Measurements from ENCODE around the gene LRRC26. TPM values are rescaled to one million over a fixed set of nuclear protein-coding genes. Genes with fewer than 3 reads are reported as not detected.

Gene LRRC26
- polyA plus RNA-seq, 1 donor (not counting 4 experiments of a cell fraction or from before 2014, with no cell fraction given), result not detected

DNA sequence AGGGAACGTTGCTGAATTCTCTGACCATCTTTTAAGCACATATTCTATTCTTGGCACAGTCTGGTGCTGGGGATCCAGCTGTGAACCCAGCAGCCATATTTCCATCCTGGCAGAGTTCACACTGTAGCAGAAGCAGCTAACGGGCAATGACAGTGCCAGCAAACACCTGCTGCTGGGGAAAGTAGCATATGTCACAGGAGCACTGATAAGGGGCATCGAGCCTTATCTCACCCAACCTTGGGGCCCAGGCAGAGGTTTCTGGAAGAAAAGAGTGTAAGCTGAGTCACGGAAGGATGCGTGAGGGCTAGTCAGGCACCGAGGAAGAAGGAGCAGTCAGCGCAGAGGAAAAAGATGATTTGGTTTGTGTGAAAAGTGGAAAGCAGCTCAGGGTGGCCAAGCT, 36.8 kb upstream of the LRRC26 start:
- no peaks in the 10 kb centered on the region for H3K9me3 ChIP-seq (ENCODE audit: control insufficient read depth, low read depth, low read length)
- H3K9me1 ChIP-seq (ENCODE audit: control insufficient read depth, extremely low read depth, insufficient read depth, low read length), result no peaks in the 10 kb centered on the region
- no peak for TF ChIP-seq EZH2 (IDR thresholded peaks at IDR 0.05; ENCODE audit: low read length)
- TF ChIP-seq, protein P1, sequence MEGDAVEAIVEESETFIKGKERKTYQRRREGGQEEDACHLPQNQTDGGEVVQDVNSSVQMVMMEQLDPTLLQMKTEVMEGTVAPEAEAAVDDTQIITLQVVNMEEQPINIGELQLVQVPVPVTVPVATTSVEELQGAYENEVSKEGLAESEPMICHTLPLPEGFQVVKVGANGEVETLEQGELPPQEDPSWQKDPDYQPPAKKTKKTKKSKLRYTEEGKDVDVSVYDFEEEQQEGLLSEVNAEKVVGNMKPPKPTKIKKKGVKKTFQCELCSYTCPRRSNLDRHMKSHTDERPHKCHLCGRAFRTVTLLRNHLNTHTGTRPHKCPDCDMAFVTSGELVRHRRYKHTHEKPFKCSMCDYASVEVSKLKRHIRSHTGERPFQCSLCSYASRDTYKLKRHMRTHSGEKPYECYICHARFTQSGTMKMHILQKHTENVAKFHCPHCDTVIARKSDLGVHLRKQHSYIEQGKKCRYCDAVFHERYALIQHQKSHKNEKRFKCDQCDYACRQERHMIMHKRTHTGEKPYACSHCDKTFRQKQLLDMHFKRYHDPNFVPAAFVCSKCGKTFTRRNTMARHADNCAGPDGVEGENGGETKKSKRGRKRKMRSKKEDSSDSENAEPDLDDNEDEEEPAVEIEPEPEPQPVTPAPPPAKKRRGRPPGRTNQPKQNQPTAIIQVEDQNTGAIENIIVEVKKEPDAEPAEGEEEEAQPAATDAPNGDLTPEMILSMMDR (optimal IDR thresholded peaks at IDR 0.05 in 1 of 3, IDR thresholded peaks at IDR 0.05 in 1 of 3, conservative IDR thresholded peaks at IDR 0.05 in 1 of 3; ENCODE audit: extremely low read depth in 1 of 3, insufficient read depth in 2 of 3, low read length in 3 of 3), result no peak
- H3K4me2 ChIP-seq (ENCODE audit: control insufficient read depth, extremely low read depth, insufficient read depth, low read depth, low read length), result peak overlapping the region; percentile 100
- dilution Hi-C loops (cut with MboI; ENCODE audit: extremely low pct_ligation_motif_present, low sequenced_read_pairs), result no loop called here
- H4K20me1 ChIP-seq (ENCODE audit: control insufficient read depth, extremely low read depth, insufficient read depth, low read length), result no peaks in the 10 kb centered on the region
- peak overlapping the region; percentile 93 for H3K9ac ChIP-seq (ENCODE audit: control insufficient read depth, extremely low read depth, insufficient read depth, low read length)
- H3K4me1 ChIP-seq (ENCODE audit: control insufficient read depth, extremely low read depth, insufficient read depth, low read length), result peaks cover 24% of the 10 kb centered on the region
- H3K27me3 ChIP-seq (ENCODE audit: control insufficient read depth, extremely low read depth, insufficient read depth, low read length), result no peaks in the 10 kb centered on the region
- H2AFZ ChIP-seq (ENCODE audit: control insufficient read depth, low read length), result no peak overlapping the region
- H3K36me3 ChIP-seq (ENCODE audit: control insufficient read depth in 2 of 2, extremely low read depth in 1 of 2, insufficient read depth in 2 of 2, low read length in 2 of 2), result peaks cover 5 to 11% of the 10 kb centered on the region in 2 experiments
- DNase-seq (ENCODE audit: low read depth, low spot score) (no peak), FAIRE-seq (no peak)
- peaks cover 51% of the 10 kb centered on the region for H3K79me2 ChIP-seq (ENCODE audit: control insufficient read depth, insufficient read depth, low read length)
- peak overlapping the region; percentile 83 for H3K27ac ChIP-seq (ENCODE audit: control insufficient read depth, insufficient read depth, low read length)
- peak overlapping the region; percentile 93 to 97 (median 96) for H3K4me3 ChIP-seq (ENCODE audit: control insufficient read depth in 2 of 3, extremely low read depth in 1 of 3, insufficient read depth in 2 of 3, low read depth in 1 of 3, low read length in 3 of 3)

DNA sequence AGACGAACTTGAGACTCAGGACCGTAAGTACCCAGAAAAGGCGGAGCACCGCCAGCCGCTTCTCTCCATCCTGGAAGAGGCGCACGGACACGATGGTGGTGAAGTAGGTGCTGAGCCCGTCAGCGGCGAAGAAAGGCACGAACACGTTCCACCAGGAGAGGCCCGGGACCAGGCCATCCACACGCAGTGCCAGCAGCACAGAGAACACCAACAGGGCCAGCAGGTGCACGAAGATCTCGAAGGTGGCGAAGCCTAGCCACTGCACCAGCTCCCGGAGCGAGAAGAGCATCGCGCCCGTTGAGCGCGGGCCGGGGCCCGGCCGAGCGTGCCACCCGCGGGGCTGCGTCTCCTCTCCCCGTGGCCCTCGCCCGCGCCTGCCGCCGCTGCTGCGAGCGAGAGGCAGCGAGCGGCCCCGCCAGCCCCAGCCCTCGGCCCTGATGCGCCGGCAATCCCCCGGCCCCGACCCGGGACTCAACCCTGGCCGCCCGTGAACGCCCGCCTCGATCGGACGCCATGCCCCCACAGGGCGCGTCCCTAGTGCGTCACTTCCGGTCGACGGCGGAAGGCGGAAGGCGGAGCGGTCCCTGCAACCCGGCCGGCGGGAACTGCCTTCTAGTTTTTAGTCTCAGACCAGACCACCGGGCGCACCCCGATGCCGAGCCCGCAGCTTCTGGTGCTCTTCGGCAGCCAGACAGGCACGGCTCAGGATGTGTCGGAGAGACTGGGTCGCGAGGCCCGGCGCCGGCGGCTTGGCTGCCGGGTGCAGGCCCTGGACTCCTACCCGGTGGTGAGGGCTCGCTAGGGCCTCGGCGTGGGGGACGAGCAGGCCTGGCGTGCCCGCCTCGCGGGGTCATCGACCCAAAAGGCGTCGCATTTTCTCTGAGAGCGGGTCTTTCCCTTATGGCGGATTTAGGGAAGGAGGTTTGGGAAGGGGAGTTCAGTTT, 35.5 kb upstream of the LRRC26 start, which contains the start of the genes NDOR1 and TMEM203:
NDOR1 (plus strand) TSS at position 575 of the 944 bp plus-strand sequence; CDS start at position 653, 78 bp downstream.
TMEM203 (minus strand) TSS at position 523 of the 944 bp plus-strand sequence; CDS start at position 289, 234 bp downstream.
- H3K27me3 ChIP-seq (ENCODE audit: control insufficient read depth, extremely low read depth, insufficient read depth, low read length), result no peaks in the 10 kb centered on the region
- TF ChIP-seq, protein P1 (optimal IDR thresholded peaks at IDR 0.05 in 1 of 3, IDR thresholded peaks at IDR 0.05 in 1 of 3, conservative IDR thresholded peaks at IDR 0.05 in 1 of 3; ENCODE audit: extremely low read depth in 1 of 3, insufficient read depth in 2 of 3, low read length in 3 of 3), result no peak
- TF ChIP-seq EZH2 (IDR thresholded peaks at IDR 0.05; ENCODE audit: low read length), result no peak
- H3K9ac ChIP-seq (ENCODE audit: control insufficient read depth, extremely low read depth, insufficient read depth, low read length), result peak within 1 kb of the TSS; percentile 93
- H3K4me3 ChIP-seq (ENCODE audit: control insufficient read depth in 2 of 3, extremely low read depth in 1 of 3, insufficient read depth in 2 of 3, low read depth in 1 of 3, low read length in 3 of 3), result peak within 1 kb of the TSS; percentile 93 to 97 (median 96)
- no peaks in the 10 kb centered on the region for H3K9me3 ChIP-seq (ENCODE audit: control insufficient read depth, low read depth, low read length)
- peaks cover 30% of the 10 kb centered on the region for H3K4me1 ChIP-seq (ENCODE audit: control insufficient read depth, extremely low read depth, insufficient read depth, low read length)
- dilution Hi-C loops (cut with MboI; ENCODE audit: extremely low pct_ligation_motif_present, low sequenced_read_pairs), result no loop called here
- peaks cover 53% of the 10 kb centered on the region for H3K79me2 ChIP-seq (ENCODE audit: control insufficient read depth, insufficient read depth, low read length)
- H3K27ac ChIP-seq (ENCODE audit: control insufficient read depth, insufficient read depth, low read length), result peak within 1 kb of the TSS; percentile 83
- H3K4me2 ChIP-seq (ENCODE audit: control insufficient read depth, extremely low read depth, insufficient read depth, low read depth, low read length), result peak within 1 kb of the TSS; percentile 100
- H3K36me3 ChIP-seq (ENCODE audit: control insufficient read depth in 2 of 2, extremely low read depth in 1 of 2, insufficient read depth in 2 of 2, low read length in 2 of 2), result peaks cover 5 to 10% of the 10 kb centered on the region in 2 experiments
- no peak for DNase-seq (ENCODE audit: low read depth, low spot score)
- H2AFZ ChIP-seq (ENCODE audit: control insufficient read depth, low read length), result peak within 1 kb of the TSS; percentile 78
- no peak for FAIRE-seq
- H3K9me1 ChIP-seq (ENCODE audit: control insufficient read depth, extremely low read depth, insufficient read depth, low read length), result no peaks in the 10 kb centered on the region
- no peaks in the 10 kb centered on the region for H4K20me1 ChIP-seq (ENCODE audit: control insufficient read depth, extremely low read depth, insufficient read depth, low read length)

Measured in keratinocyte (primary cell).